GM19372 (cell line): ENCODE results near the gene RHPN2.
A peak's percentile ranks its signal among the peaks of the same experiment; 100 is the strongest.
"Not testable (repeated sequence)": the region's sequence is repeated elsewhere in the genome, so short reads cannot be mapped to it uniquely, and the experiment has no call there.

Source experiments
- ATAC-seq: cut with Tn5 transposase; IDR thresholded peaks from one replicate; pipeline ENCODE4 v1.9.1; 2021; ENCODE audit warnings: mild to moderate bottlenecking, low read depth, moderate library complexity; ENCODE audit not compliant: unreplicated experiment

RHPN2 gene

DNA sequence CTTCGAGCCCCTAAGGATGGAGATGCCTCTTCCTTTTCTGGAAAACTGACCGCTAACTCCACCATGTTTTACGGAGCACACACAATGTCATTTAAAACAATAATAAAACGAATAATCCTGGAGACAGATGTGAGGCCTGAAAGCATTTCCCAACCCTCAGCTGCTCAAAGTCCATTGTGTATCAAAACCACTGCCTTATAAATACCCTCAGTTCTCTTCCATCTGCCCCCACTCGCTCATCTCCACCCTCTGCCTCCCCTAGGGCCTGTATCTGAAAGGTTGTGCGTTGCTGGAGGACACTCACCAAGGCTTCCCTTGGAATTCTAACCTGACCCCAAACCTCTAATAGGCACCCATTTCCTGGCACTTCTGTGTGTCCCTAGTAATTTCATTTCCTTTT lies 82.2 kb downstream of the RHPN2 start:
- not testable (repeated sequence) for ATAC-seq

GRCh38 chr19:32979807-32980206 lies 84.9 kb downstream of the RHPN2 start:
- ATAC-seq: not testable (repeated sequence)

- not testable (repeated sequence) for ATAC-seq
Measured at GRCh38 chr19:32977813-32978212, 86.9 kb downstream of the RHPN2 start.

GRCh38 chr19:32977280-32977679 lies 87.4 kb downstream of the RHPN2 start:
- ATAC-seq: no peak

GRCh38 chr19:32976223-32976805 lies 88.4 kb downstream of the RHPN2 start:
- no peak for ATAC-seq

DNA sequence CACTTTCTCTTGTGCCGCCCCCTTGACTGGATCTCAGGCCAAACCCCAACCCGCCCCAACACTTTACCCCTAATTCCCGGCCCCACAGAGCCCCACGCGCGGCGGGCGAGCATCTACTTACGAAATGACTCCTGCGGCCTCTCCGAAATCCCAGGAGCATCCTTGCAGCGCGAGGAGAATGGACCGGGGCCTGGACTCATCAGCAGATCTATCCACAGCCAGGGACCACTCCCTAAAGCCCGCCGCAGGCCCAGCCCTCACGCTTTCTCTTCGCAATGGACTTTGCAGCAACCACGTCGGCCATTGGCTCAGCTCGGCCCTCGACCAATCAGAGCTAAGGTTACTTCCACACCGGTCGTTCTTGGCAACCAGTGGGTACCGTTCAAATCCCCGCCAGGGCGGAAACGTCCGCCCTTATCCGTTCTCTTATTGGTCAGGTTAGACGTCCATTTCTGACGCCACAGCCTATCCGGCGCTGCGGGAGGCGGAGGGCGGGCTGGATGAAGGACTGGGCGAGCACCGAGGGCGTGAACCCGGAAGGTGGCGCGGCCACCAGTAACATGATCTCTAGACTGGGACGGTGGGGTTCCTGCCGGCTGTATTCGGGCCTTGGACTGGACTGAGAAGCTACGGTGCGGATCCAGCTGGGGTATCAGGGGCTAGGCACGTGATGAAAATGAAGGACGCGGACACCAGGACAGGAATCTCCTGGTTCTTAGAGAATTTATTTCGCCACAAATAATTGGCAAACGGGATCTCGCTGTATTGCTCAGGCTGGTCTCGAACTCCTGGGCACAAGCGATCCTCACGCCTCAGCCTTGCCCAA lies 92.8 kb downstream of the RHPN2 start, which contains the start of the genes CEP89 and FAAP24:
Gene CEP89 (minus strand): TSS at position 244 of the 826 bp plus-strand sequence. CDS start 84 bp downstream, at position 160.
Gene FAAP24 (plus strand): TSS at position 528 of the 826 bp plus-strand sequence. CDS start 955 bp downstream, outside the sequence.
- ATAC-seq: peak; percentile 99

GRCh38 chr19:32971012-32971595 lies 93.6 kb downstream of the RHPN2 start:
- ATAC-seq: no peak

DNA sequence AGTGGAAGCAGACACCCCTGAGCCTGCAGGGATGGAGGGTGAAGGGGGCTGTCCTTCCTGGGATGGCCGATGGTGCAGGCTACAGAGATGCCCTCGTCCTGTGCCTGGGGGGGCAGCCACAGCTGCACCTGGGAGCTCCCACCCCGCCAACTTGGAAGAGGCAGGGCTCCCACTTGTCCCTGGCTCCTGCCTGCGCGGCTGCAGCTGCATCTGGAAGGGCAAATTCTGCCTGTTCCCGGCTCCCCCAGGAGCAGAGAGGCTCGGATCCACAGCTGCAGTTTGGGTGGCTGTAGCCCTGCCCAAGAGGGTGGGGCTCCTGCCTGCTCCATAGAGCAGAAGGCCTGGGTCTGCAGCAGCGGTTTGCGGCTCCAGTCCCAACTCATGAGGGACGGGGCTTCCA lies 95.1 kb downstream of the RHPN2 start:
- ATAC-seq: no peak

DNA sequence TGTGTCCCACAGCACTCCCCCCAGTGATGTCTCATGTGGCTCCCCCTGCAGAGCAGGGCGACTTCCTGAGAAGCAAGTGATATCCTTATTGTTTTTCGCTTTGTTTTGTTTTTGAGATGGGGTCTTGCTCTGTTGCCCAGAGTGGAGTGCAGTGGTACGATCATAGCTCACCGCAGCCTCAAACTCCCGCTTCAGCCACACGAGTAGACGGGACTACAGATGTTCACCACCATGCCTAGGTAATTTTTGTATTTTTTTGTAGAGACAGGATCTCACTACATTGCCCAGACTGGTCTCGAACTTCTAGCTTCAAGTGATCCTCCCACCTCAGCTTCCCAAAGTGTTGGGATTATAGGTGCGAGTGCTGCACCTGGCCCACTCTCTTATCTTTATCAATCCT lies 97.9 kb downstream of the RHPN2 start:
- no peak for ATAC-seq

DNA sequence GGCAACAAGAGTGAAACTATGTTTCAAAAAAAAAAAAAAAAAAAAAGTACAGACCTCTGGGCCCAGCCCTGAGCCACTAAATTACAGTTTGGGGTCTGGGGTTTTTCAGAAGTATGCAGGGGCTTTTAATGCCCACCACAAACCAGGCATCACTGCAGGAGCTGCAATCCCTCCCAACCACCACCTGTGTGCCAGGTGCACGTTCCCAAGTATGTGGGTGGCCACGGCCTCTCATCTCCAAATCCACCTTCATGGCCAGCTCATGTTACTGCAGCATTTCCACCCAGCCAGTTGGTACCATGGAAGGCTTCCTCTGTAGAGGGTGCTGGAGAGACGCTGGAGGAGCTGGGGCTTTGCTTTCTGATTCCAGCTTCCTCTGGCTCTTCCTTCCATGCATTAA lies 119.4 kb downstream of the RHPN2 start:
- no peak for ATAC-seq

DNA sequence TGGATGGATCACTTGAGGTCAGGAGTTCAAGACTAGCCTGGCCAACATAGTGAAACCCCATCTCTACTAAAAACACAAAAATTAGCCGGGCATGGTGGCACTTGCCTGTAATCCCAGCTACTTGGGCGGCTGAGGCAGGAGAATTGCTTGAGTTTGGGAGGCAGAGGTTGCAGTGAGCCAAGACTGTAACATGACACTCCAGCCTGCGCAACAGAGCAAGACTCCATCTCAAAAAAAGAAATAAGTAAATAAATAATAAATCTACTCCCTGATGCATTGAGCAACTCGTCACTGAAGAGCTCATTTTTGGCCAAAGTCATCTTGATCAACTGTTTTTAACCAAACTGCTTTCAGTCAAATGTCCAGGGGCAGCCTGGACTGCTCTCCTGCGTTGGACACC lies 123.4 kb downstream of the RHPN2 start:
- not testable (repeated sequence) for ATAC-seq

GRCh38 chr19:32936065-32936464 lies 128.6 kb downstream of the RHPN2 start:
- no peak for ATAC-seq

DNA sequence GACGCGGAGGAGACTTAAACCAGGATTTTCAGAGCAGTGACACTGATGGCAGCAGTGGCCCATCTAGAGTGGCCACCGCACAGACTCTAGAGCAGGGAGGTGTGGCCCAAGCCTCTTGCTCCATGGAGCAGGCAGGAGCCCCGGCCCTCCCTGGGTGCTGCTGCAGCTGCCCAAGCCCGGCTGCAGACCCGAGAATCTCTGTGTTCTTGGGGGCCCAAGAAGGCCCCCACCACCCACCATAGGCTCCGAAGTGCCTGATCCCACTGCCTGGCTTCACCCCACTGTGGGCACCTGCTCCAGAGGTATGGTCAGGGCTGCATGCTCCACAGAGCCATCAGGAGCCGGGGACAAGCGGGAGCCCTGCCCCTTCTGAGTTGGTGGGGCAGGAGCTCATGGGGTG lies 129.1 kb downstream of the RHPN2 start:
- ATAC-seq: no peak

GRCh38 chr19:32933571-32933970 lies 131.1 kb downstream of the RHPN2 start:
- ATAC-seq: no peak

DNA sequence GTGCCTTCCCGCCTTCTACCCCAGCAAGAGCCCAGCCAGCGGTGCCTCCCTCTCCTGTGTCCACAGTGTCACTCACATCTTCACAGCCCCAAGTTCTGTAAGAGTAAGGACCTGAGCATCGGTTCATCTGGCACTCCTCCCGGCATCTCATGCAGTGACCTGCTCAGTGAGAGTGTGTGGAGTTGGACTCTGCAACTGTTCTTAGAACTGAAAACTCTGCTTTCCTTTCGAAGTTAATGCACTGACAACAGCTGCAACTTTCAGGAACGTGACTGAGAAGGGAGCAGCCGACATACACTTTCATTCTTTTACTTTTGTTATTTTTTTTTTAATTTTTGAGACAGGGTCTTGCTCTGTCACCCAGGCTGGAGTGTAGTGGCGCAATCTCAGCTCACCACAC lies 134.1 kb downstream of the RHPN2 start:
- no peak for ATAC-seq

GRCh38 chr19:32928806-32929205 lies 135.9 kb downstream of the RHPN2 start:
- no peak for ATAC-seq
